Activated naive CD4-positive, alpha-beta T cell treated with anti-CD3 and anti-CD28 coated beads, Interleukin-2, amount 10 ng/mL, durations not matched to agents 7 days and 5 days (primary cell): Measurements from ENCODE around the gene MAP4K4.

ENCODE experiments used
- CTCF ChIA-PET: fragments of 350-600 bp; sonication (Branson Sonifier 250); formaldehyde crosslinking; loops from one replicate; lab custom pipeline; 2021; ENCODE audit warnings: antibody characterized with exemption; lab: Charles Lee
- DNase-seq: peaks from one replicate; pipeline ENCODE4 v3.0.0-alpha.2; 2020
- H3K27ac Mint-ChIP-seq: one replicate; pipeline ENCODE4 v1.8.0; 2021; ENCODE audit warnings: mild to moderate bottlenecking, moderate library complexity, mixed read lengths
- H3K27me3 Mint-ChIP-seq: one replicate; pipeline ENCODE4 v1.8.0; 2021; ENCODE audit warnings: mild to moderate bottlenecking, mixed read lengths
- H3K36me3 Mint-ChIP-seq: one replicate; pipeline ENCODE4 v1.8.0; 2021; ENCODE audit warnings: mixed read lengths
- H3K4me1 Mint-ChIP-seq: one replicate; pipeline ENCODE4 v1.8.0; 2021; ENCODE audit warnings: mixed read lengths
- H3K4me3 Mint-ChIP-seq: one replicate; pipeline ENCODE4 v1.8.0; 2021; ENCODE audit warnings: mild to moderate bottlenecking, moderate library complexity, mixed read lengths
- H3K9me3 Mint-ChIP-seq: one replicate; pipeline ENCODE4 v1.8.0; 2021; ENCODE audit warnings: mixed read lengths

Gene MAP4K4

GRCh38 chr2:101795033-101795432 lies 97.5 kb downstream of the MAP4K4 start:
- no peaks in the 10 kb centered on the region for H3K9me3 Mint-ChIP-seq
- H3K4me1 Mint-ChIP-seq: peaks cover 15% of the 10 kb centered on the region
- H3K36me3 Mint-ChIP-seq: peaks cover 31% of the 10 kb centered on the region
- no peak overlapping the region for H3K4me3 Mint-ChIP-seq
- DNase-seq: no peak
- H3K27ac Mint-ChIP-seq: no peak overlapping the region
- H3K27me3 Mint-ChIP-seq: no peaks in the 10 kb centered on the region
- CTCF ChIA-PET: interaction anchor here (0.6 kb wide), 1 partner anchor 46 kb away, joined by 3 read pairs; no protein-coding TSS in a partner anchor

GRCh38 chr2:101796825-101797600 lies 99.5 kb downstream of the MAP4K4 start:
- peaks cover 18% of the 10 kb centered on the region for H3K4me1 Mint-ChIP-seq
- no peak overlapping the region for H3K4me3 Mint-ChIP-seq
- H3K27me3 Mint-ChIP-seq: no peaks in the 10 kb centered on the region
- peaks cover 21% of the 10 kb centered on the region for H3K36me3 Mint-ChIP-seq
- CTCF ChIA-PET: interaction anchor here (1.0 to 1.3 kb wide), 3 partner anchors 14 to 378 kb away, joined by 3 to 5 read pairs (median 3); no protein-coding TSS in a partner anchor
- no peaks in the 10 kb centered on the region for H3K9me3 Mint-ChIP-seq
- no peak for DNase-seq
- H3K27ac Mint-ChIP-seq: no peak overlapping the region

- DNase-seq: no peak
- H3K36me3 Mint-ChIP-seq: peaks cover 11% of the 10 kb centered on the region
- H3K9me3 Mint-ChIP-seq: no peaks in the 10 kb centered on the region
- H3K27ac Mint-ChIP-seq: no peak overlapping the region
- H3K27me3 Mint-ChIP-seq: no peaks in the 10 kb centered on the region
- H3K4me3 Mint-ChIP-seq: no peak overlapping the region
- peaks cover 33% of the 10 kb centered on the region for H3K4me1 Mint-ChIP-seq
- CTCF ChIA-PET: interaction anchor here (2.5 kb wide), 1 partner anchor 19 kb away, joined by 7 read pairs; no protein-coding TSS in a partner anchor
Observed at GRCh38 chr2:101801496-101801895, 104.0 kb downstream of the MAP4K4 start.

- Mint-ChIP-seq H3K27ac (no peak overlapping the region), H3K4me3 (no peak overlapping the region)
- CTCF ChIA-PET: interaction anchor here (0.7 to 2.5 kb wide), 2 partner anchors 10 to 20 kb away, joined by 3 to 7 read pairs; no protein-coding TSS in a partner anchor
Observed at GRCh38 chr2:101802329-101802728, 104.8 kb downstream of the MAP4K4 start.

GRCh38 chr2:101803128-101803527 lies 105.6 kb downstream of the MAP4K4 start:
- Mint-ChIP-seq H3K27ac (no peak overlapping the region), H3K4me1 (peaks cover 39% of the 10 kb centered on the region)

More at GRCh38 chr2:101802329-101802728, 104.8 kb downstream of the MAP4K4 start:
- Mint-ChIP-seq H3K4me1 (peaks cover 38% of the 10 kb centered on the region), H3K9me3 (no peaks in the 10 kb centered on the region), H3K27me3 (no peaks in the 10 kb centered on the region), H3K36me3 (peaks cover 16% of the 10 kb centered on the region)
- DNase-seq: no peak

GRCh38 chr2:101803945-101804696 lies 106.6 kb downstream of the MAP4K4 start:
- H3K36me3 Mint-ChIP-seq: peaks cover 25% of the 10 kb centered on the region
- peaks cover 2% of the 10 kb centered on the region for H3K9me3 Mint-ChIP-seq
- no peaks in the 10 kb centered on the region for H3K27me3 Mint-ChIP-seq
- H3K4me1 Mint-ChIP-seq: peaks cover 37% of the 10 kb centered on the region
- no peak for DNase-seq
- no peak overlapping the region for H3K4me3 Mint-ChIP-seq
- no peak overlapping the region for H3K27ac Mint-ChIP-seq
- CTCF ChIA-PET: no interaction called here

More at GRCh38 chr2:101803128-101803527, 105.6 kb downstream of the MAP4K4 start:
- Mint-ChIP-seq H3K4me3 (no peak overlapping the region), H3K27me3 (no peaks in the 10 kb centered on the region), H3K36me3 (peaks cover 23% of the 10 kb centered on the region), H3K9me3 (peaks cover 2% of the 10 kb centered on the region)
- DNase-seq: no peak
- CTCF ChIA-PET: interaction anchor here (0.7 to 2.5 kb wide), 2 partner anchors 10 to 20 kb away, joined by 3 to 7 read pairs; no protein-coding TSS in a partner anchor

- DNase-seq: no peak
- Mint-ChIP-seq H3K36me3 (peaks cover 28% of the 10 kb centered on the region), H3K27me3 (no peaks in the 10 kb centered on the region), H3K9me3 (peaks cover 2% of the 10 kb centered on the region), H3K4me1 (peaks cover 30% of the 10 kb centered on the region), H3K4me3 (no peak overlapping the region), H3K27ac (no peak overlapping the region)
- CTCF ChIA-PET: no interaction called here
Observed at GRCh38 chr2:101805152-101806088, 107.9 kb downstream of the MAP4K4 start.

- H3K4me1 Mint-ChIP-seq: peaks cover 28% of the 10 kb centered on the region
- CTCF ChIA-PET: no interaction called here
- H3K27me3 Mint-ChIP-seq: no peaks in the 10 kb centered on the region
- H3K9me3 Mint-ChIP-seq: peaks cover 2% of the 10 kb centered on the region
- H3K36me3 Mint-ChIP-seq: peaks cover 26% of the 10 kb centered on the region
- no peak overlapping the region for H3K27ac Mint-ChIP-seq
- DNase-seq: no peak
- H3K4me3 Mint-ChIP-seq: no peak overlapping the region
Observed at GRCh38 chr2:101806123-101806522, 108.6 kb downstream of the MAP4K4 start.

- no peak for DNase-seq
- no peak overlapping the region for H3K4me3 Mint-ChIP-seq
- peaks cover 2% of the 10 kb centered on the region for H3K9me3 Mint-ChIP-seq
- H3K27me3 Mint-ChIP-seq: no peaks in the 10 kb centered on the region
- no peak overlapping the region for H3K27ac Mint-ChIP-seq
- peaks cover 27% of the 10 kb centered on the region for H3K4me1 Mint-ChIP-seq
- H3K36me3 Mint-ChIP-seq: peaks cover 30% of the 10 kb centered on the region
- CTCF ChIA-PET: no interaction called here
Observed at GRCh38 chr2:101806701-101807100, 109.2 kb downstream of the MAP4K4 start.

GRCh38 chr2:101807242-101807641 lies 109.7 kb downstream of the MAP4K4 start:
- DNase-seq: no peak
- Mint-ChIP-seq H3K36me3 (peaks cover 25% of the 10 kb centered on the region), H3K27me3 (no peaks in the 10 kb centered on the region), H3K9me3 (peaks cover 2% of the 10 kb centered on the region), H3K27ac (no peak overlapping the region), H3K4me1 (peaks cover 25% of the 10 kb centered on the region), H3K4me3 (no peak overlapping the region)
- CTCF ChIA-PET: no interaction called here

- H3K4me1 Mint-ChIP-seq: peaks cover 21% of the 10 kb centered on the region
- no peak overlapping the region for H3K27ac Mint-ChIP-seq
- peaks cover 2% of the 10 kb centered on the region for H3K9me3 Mint-ChIP-seq
- H3K4me3 Mint-ChIP-seq: no peak overlapping the region
- H3K27me3 Mint-ChIP-seq: no peaks in the 10 kb centered on the region
- CTCF ChIA-PET: interaction anchor here (0.8 kb wide), 1 partner anchor 55 kb away, joined by 3 read pairs; no protein-coding TSS in a partner anchor
- no peak for DNase-seq
- peaks cover 23% of the 10 kb centered on the region for H3K36me3 Mint-ChIP-seq
Observed at GRCh38 chr2:101808006-101808562, 110.6 kb downstream of the MAP4K4 start.

- no peak overlapping the region for H3K4me3 Mint-ChIP-seq
Observed at GRCh38 chr2:101809698-101810097, 112.2 kb downstream of the MAP4K4 start.

More at GRCh38 chr2:101809698-101810097, 112.2 kb downstream of the MAP4K4 start:
- DNase-seq: no peak
- CTCF ChIA-PET: interaction anchor here (1.4 kb wide), 1 partner anchor 391 kb away, joined by 3 read pairs; no protein-coding TSS in a partner anchor
- H3K27ac Mint-ChIP-seq: no peak overlapping the region
- H3K27me3 Mint-ChIP-seq: no peaks in the 10 kb centered on the region
- peaks cover 31% of the 10 kb centered on the region for H3K4me1 Mint-ChIP-seq
- peaks cover 35% of the 10 kb centered on the region for H3K36me3 Mint-ChIP-seq
- H3K9me3 Mint-ChIP-seq: peaks cover 2% of the 10 kb centered on the region
